H1 (cell line): ENCODE measurements around the gene SPTSSA. TPM values are rescaled to one million over a fixed set of nuclear protein-coding genes. Genes with fewer than 3 reads are reported as not detected.

Experiments
- CEBPB ChIP-seq: IDR thresholded peaks from 2 replicates; pipeline ENCODE4 v1.6.1; 2012; ENCODE audit warnings: low read depth, low read length
- EGR1 ChIP-seq: IDR thresholded peaks from 2 replicates; pipeline ENCODE4 v1.6.1; 2011; ENCODE audit warnings: low read depth, low read length, borderline replicate concordance
- EZH2 ChIP-seq: fragments of 200-600 bp; sonication (generic); IDR thresholded peaks from 2 replicates; pipeline ENCODE4 v1.7.1; 2012; ENCODE audit warnings: low read depth, mild to moderate bottlenecking, moderate library complexity, low read length, inconsistent platforms; ENCODE audit not compliant: severe bottlenecking
- JUN ChIP-seq: IDR thresholded peaks from 2 replicates; pipeline ENCODE4 v1.6.1; 2011; ENCODE audit warnings: low read depth, mild to moderate bottlenecking, improper control_type of control experiment, low read length
- POLR2AphosphoS5 ChIP-seq: IDR thresholded peaks from 2 replicates; pipeline ENCODE4 v1.6.1; 2011; ENCODE audit warnings: low read depth, low read length
- POU5F1 ChIP-seq: IDR thresholded peaks from 2 replicates; pipeline ENCODE4 v1.6.1; 2011; ENCODE audit warnings: low read depth, mild to moderate bottlenecking, low read length, moderate library complexity
- TCF12 ChIP-seq: IDR thresholded peaks from 2 replicates; pipeline ENCODE4 v1.6.1; 2011; ENCODE audit warnings: low read depth, mild to moderate bottlenecking, low read length
- polyA plus RNA-seq, 7 experiments: library from polyadenylated mRNA; depleted of rRNA in 3 of 7; stranded (reverse) in 5 of 7; unstranded in 2 of 7; fragments of >200 nt in 5 of 7; fragments of 200-250 nt in 2 of 7; gene quantifications; 1 replicate in 5 of 7; 2 replicates in 1 of 7; 4 replicates in 1 of 7; pipeline versions ENCODE4 v1.2.1 to v1.2.3, GENCODE V29; 2011 to 2013; ENCODE audit warnings: missing spikeins in 2 of 7, mixed read lengths in 2 of 7
- total RNA-seq: library from RNA; stranded (reverse); fragmentation: NEBNext Ultra II Directional; extraction: Animal tissue kit (Norgen Biotek cat#: 25700); gene quantifications from 2 replicates; pipeline ENCODE4 v1.2.1, GENCODE V29; 2021
- TF ChIP-seq, protein P1 (sequence below): IDR thresholded peaks from 2 replicates; pipeline ENCODE4 v1.6.1; 2012; ENCODE audit warnings: low read length, inconsistent platforms

Gene SPTSSA
- total and polyA plus RNA-seq, 2 of the 8 experiments (the other 6 are each of a cell fraction or from before 2014, with no cell fraction given) = 24.9 to 28.5 TPM

DNA sequence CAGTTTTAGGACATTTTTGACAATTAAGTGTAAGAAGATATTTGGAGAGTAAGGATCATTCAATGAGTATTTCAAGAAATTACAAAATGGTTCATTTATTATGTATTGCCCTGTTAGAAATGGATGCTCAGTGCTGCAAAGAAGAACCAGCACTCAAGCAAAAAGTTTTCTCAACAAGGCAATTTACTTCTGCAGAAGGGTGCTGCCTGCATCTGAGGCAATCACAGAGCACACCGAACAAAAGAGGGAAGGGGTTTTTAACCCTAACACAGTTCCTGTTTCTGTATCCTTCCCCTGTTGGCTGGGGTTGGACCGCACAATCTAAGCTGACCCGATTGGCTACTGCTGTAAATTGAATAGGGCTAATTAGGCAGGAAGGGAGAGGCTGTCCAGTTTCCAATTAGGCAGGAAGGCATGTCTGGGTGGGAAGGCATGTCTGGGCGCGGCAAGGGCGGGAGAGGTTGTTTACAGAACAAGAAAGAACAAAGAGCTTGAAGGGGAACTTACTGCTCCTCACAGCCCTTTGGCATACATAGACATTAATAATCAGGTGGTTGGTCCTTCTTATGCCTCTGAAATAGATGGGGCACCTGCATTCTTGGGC, 41.4 kb downstream of the SPTSSA start (continued):
- TF ChIP-seq CEBPB (no peak), JUN (no peak), POU5F1 (no peak), POLR2AphosphoS5 (no peak), TCF12 (no peak), EZH2 (no peak), EGR1 (no peak)
- TF ChIP-seq, protein P1, sequence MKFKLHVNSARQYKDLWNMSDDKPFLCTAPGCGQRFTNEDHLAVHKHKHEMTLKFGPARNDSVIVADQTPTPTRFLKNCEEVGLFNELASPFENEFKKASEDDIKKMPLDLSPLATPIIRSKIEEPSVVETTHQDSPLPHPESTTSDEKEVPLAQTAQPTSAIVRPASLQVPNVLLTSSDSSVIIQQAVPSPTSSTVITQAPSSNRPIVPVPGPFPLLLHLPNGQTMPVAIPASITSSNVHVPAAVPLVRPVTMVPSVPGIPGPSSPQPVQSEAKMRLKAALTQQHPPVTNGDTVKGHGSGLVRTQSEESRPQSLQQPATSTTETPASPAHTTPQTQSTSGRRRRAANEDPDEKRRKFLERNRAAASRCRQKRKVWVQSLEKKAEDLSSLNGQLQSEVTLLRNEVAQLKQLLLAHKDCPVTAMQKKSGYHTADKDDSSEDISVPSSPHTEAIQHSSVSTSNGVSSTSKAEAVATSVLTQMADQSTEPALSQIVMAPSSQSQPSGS = no peak
